Upper lobe of right lung (tissue), 1 donor: ENCODE measurements around the gene GPM6B. TPM values are rescaled to one million over a fixed set of nuclear protein-coding genes. Genes with fewer than 3 reads are reported as not detected.

Source experiments
- ATAC-seq: fragments of 200-7000 bp; cut with Tn5 transposase; one replicate; pipeline ENCODE4 v1.9.1; 2020; ENCODE audit warnings: mild to moderate bottlenecking, moderate library complexity
- DNase-seq: peaks from one replicate; pipeline ENCODE4 v3.0.0-alpha.2; 2020
- H3K27ac ChIP-seq: fragments of 200-600 bp; one replicate; pipeline ENCODE4 v1.8.0; 2022
- H3K27me3 ChIP-seq: fragments of 200-600 bp; one replicate; pipeline ENCODE4 v1.8.0; 2022; ENCODE audit warnings: mild to moderate bottlenecking
- H3K36me3 ChIP-seq: fragments of 200-600 bp; one replicate; pipeline ENCODE4 v1.8.0; 2022
- H3K4me1 ChIP-seq: fragments of 200-600 bp; one replicate; pipeline ENCODE4 v1.8.0; 2022
- H3K4me3 ChIP-seq: fragments of 200-600 bp; one replicate; pipeline ENCODE4 v1.8.0; 2022; ENCODE audit warnings: mild to moderate bottlenecking
- H3K9me3 ChIP-seq: fragments of 200-600 bp; one replicate; pipeline ENCODE4 v1.8.0; 2022
- intact Hi-C: fragments of 100-400 bp; cut with DNase I; formaldehyde crosslinking; loops from one replicate; pipeline ENCODE4 v1.11.0; 2022
- total RNA-seq: library from RNA; stranded (reverse); fragmentation: NEBNext Ultra II Directional; extraction: Animal tissue kit (Norgen Biotek cat#: 25700); gene quantifications from one replicate; pipeline ENCODE4 v1.2.1, GENCODE V29; 2021
- TF ChIP-seq, protein P1 (sequence below): fragments of 200-600 bp; IDR thresholded peaks from one replicate; pipeline ENCODE4 v1.8.0; 2022; ENCODE audit warnings: antibody characterized with exemption
- donor health status: DM: no; HTN: yes; CAD: no; lungs with severe emphysema.

Gene GPM6B
- total RNA-seq, 1 donor from 2014 or later, result 37.1 TPM

DNA sequence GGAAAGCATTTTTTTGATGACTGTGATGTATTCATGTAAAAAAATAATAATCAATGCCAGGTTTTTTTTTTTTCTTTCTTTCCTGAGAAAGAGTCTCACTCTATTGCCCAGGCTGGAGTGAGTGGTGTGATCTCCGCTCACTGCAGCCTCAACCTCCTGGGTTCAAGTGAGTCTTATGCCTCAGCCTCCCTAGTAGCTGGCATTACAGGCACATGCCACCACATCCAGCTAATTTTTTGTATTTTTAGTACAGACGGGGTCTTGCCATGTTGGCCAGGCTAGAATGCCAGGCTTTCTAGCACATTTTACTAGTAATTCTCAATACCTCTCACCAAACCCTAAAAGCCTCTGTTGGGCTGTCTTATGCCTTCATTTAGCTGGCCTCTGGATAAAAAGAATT, 25.7 kb downstream of the GPM6B start:
- H3K36me3 ChIP-seq, result no peaks in the 10 kb centered on the region
- no peaks in the 10 kb centered on the region for H3K4me1 ChIP-seq
- no peaks in the 10 kb centered on the region for H3K27me3 ChIP-seq
- H3K9me3 ChIP-seq, result no peaks in the 10 kb centered on the region
- H3K4me3 ChIP-seq, result no peak overlapping the region
- DNase-seq (no peak), ATAC-seq (no peak)
- intact Hi-C loops, result no loop called here
- TF ChIP-seq, protein P1, sequence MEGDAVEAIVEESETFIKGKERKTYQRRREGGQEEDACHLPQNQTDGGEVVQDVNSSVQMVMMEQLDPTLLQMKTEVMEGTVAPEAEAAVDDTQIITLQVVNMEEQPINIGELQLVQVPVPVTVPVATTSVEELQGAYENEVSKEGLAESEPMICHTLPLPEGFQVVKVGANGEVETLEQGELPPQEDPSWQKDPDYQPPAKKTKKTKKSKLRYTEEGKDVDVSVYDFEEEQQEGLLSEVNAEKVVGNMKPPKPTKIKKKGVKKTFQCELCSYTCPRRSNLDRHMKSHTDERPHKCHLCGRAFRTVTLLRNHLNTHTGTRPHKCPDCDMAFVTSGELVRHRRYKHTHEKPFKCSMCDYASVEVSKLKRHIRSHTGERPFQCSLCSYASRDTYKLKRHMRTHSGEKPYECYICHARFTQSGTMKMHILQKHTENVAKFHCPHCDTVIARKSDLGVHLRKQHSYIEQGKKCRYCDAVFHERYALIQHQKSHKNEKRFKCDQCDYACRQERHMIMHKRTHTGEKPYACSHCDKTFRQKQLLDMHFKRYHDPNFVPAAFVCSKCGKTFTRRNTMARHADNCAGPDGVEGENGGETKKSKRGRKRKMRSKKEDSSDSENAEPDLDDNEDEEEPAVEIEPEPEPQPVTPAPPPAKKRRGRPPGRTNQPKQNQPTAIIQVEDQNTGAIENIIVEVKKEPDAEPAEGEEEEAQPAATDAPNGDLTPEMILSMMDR, result no peak
- no peak overlapping the region for H3K27ac ChIP-seq

DNA sequence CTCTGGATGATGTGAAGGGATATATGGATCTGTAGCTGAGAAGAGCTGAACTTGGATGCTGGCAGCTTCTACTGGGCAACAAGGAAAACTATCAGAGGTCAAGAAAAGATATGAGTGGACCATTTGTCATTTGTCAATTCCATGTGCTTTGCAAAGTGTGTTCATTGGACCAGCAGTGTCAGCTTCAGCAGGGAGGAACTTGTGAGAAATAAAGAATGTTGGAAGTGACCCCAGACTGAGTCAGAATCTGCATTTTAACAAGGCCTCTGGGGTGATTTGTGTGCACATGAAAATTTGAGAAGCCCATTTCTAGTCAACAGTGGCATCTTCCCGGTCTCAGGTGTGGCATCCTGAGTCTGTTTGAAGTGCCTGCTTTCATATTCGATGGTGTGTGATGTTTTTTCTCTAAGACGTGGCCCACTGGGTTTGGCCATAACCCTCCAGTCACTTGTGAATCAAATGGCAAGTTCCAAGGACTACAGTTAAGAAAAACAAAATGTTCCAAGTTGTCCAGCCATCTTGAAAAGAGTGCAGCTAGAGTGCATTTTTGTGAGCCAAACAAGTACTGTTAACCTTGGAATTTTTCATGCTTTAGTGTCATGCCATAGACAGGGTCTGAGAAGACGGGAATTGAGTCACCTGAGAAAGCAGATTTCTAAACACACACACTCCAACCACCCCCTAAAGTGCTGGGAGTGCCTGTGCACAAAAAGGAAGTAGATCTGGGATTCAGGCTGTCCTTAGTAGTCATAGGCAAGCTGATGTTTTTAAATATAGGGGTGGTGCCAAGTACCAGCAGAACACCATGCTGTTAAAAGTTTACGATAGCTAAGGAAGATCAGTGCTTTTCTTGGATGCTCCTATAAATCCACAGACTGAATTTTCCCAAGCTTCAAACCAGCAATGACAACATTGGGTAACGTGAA, 26.4 kb downstream of the GPM6B start:
- no peaks in the 10 kb centered on the region for H3K4me1 ChIP-seq
- ATAC-seq, result peak; percentile 58

DNA sequence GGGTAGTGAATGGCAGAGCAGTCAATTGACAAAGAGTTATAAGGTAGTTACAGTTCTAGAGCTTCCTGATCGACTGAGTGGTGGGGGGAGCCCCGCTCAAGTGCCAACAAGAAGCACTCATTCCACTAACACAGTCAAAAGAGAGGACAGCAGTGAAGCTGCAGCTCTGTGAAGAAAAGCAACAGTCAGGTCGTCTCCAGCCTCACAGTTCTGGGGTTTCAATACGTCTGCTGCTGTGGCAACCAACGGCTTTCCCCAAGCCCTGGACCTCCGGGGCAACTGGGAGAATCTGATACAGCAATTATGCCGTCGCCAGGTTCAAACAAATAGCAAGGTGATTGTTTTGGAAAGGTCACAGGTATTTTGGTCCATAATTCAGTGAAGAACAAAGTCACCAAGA, 30.8 kb downstream of the GPM6B start:
- DNase-seq, result no peak
- Histone ChIP-seq H3K27ac (no peak overlapping the region), H3K9me3 (no peaks in the 10 kb centered on the region), H3K4me1 (no peaks in the 10 kb centered on the region), H3K27me3 (no peaks in the 10 kb centered on the region), H3K4me3 (no peak overlapping the region), H3K36me3 (no peaks in the 10 kb centered on the region)
- ATAC-seq, result no peak
- TF ChIP-seq, protein P1, result no peak
- intact Hi-C loops, result no loop called here

More for the DNA sequence above, 26.4 kb downstream of the GPM6B start:
- Histone ChIP-seq H3K4me3 (no peak overlapping the region), H3K36me3 (no peaks in the 10 kb centered on the region), H3K27ac (no peak overlapping the region), H3K9me3 (no peaks in the 10 kb centered on the region), H3K27me3 (no peaks in the 10 kb centered on the region)
- TF ChIP-seq, protein P1, result no peak
- intact Hi-C loops, result no loop called here
- no peak for DNase-seq

DNA sequence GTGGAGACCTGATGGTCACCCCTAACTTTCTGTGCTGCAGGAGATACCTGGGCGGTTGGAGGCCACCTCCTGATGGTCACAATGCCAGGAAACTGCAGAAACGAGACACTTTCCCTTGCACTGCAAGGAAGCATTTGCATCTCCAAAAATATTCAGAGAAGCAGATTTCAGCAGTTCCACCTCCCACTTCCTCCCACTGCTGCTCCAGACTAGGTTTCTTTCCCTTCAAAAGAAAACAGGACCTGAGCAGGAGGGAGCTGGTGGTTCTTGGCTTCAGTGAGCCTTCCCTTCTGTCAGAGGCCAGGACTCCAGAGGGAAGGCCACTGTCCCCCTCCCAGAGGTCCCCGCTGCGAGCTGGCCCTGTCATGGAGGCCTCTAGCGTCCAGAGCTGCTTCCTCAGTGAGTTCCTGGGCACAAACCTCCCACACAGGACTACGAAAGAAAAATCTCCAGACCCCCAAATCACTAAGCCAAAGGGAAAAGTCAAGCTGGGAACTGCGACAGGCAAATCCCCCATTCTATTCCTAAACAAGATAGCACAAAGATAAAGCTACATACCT, 35.9 kb downstream of the GPM6B start:
- H3K27me3 ChIP-seq, result no peaks in the 10 kb centered on the region
- intact Hi-C loops, result no loop called here
- no peaks in the 10 kb centered on the region for H3K9me3 ChIP-seq
- DNase-seq (no peak), ATAC-seq (no peak)
- H3K4me1 ChIP-seq, result no peaks in the 10 kb centered on the region
- no peak overlapping the region for H3K27ac ChIP-seq
- peaks cover 5% of the 10 kb centered on the region for H3K36me3 ChIP-seq
- TF ChIP-seq, protein P1, result no peak
- no peak overlapping the region for H3K4me3 ChIP-seq

GRCh38 chrX:13778916-13779315, 38.0 kb downstream of the GPM6B start:
- TF ChIP-seq, protein P1, result no peak
- Histone ChIP-seq H3K4me3 (no peak overlapping the region), H3K9me3 (no peaks in the 10 kb centered on the region), H3K27ac (no peak overlapping the region), H3K36me3 (peaks cover 17% of the 10 kb centered on the region), H3K4me1 (no peaks in the 10 kb centered on the region), H3K27me3 (no peaks in the 10 kb centered on the region)
- intact Hi-C loops, result no loop called here
- ATAC-seq (no peak), DNase-seq (no peak)
